ENCODE measurements around the gene SFXN3. TPM values are rescaled to one million over a fixed set of nuclear protein-coding genes. Genes with fewer than 3 reads are reported as not detected.

The SFXN3 gene
- total RNA-seq, 1 experiment from 2014 or later, result 2.8 TPM

DNA sequence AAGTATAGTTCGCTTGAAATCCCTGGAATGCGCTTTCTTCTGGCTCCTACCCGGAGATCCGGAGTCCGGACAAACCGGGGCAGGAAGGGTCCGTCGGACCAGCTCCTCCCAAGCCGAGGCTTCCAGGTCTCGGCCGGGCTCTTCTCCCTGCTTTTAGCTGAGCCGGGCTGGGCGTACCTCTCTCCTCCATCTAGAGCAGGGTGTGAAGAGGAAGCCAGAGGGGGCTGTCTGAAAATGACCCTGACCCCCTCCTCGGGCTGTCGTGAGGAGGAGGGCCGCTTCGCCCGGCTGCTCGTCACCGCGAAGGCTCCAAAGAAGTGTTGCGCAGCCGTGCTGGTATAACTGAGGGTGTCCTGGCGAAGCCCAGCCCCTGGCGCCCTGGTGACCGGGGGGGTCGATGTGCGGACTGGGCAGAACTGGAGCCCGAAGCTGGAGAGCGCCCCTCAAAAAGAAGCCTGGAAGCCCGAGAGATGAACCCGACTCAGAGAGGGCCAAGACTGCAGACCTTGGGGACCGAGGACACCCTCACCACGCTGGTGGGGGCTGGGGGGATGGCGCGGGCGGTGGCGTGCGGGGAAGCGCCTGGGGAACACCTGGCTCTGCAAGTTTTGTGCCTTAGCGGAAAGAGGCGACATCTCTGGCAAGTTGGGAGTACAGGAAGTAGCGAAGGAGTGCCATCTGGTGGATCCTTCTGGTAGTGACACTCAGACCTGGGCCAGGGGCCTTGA is 36.5 kb downstream of the SFXN3 start:
- no peak overlapping the region for H3K27ac Mint-ChIP-seq
- no peaks in the 10 kb centered on the region; the same call in 1 of the 2 replicates for H3K4me1 ChIP-seq (ENCODE audit: insufficient read depth, low read length)
- DNase-seq, result peak; percentile 88
- H3K4ac ChIP-seq (ENCODE audit: low read depth, low read length), result no peak overlapping the region
- no peak overlapping the region for H2BK15ac ChIP-seq (ENCODE audit: low read depth, low read length)
- no peak overlapping the region for H2AK5ac ChIP-seq (ENCODE audit: insufficient read length, low read length)
- no peak overlapping the region for H2BK20ac ChIP-seq (ENCODE audit: low read depth, low read length, poor library complexity, severe bottlenecking)
- H2BK120ac ChIP-seq (ENCODE audit: low read depth, low read length, poor library complexity, severe bottlenecking), result no peak overlapping the region
- no peak overlapping the region for H2BK12ac ChIP-seq (ENCODE audit: insufficient read length, low read depth, low read length)
- H3K23me2 ChIP-seq (ENCODE audit: insufficient read length, low read depth, low read length, poor library complexity, severe bottlenecking), result peaks cover 19% of the 10 kb centered on the region
- no peak overlapping the region for H2AFZ ChIP-seq (ENCODE audit: low read length)
- H3K18ac ChIP-seq (ENCODE audit: insufficient read length, low read depth, low read length), result no peak overlapping the region
- H3K9me3 ChIP-seq (ENCODE audit: control insufficient read depth, low read depth, low read length), result no peaks in the 10 kb centered on the region
- no peak overlapping the region for H3K9ac ChIP-seq (ENCODE audit: extremely low read depth, insufficient read length, low read length)
- no CpG with 5 or more reads among the region's 43 CpGs for WGBS (ENCODE audit: extremely low coverage, insufficient read length, low lambda C conversion rate)
- H3K9me3 Mint-ChIP-seq, result no peaks in the 10 kb centered on the region; a peak in 1 of 5 replicates
- H3K27me3 Mint-ChIP-seq (ENCODE audit: low read depth), result peaks cover 70% of the 10 kb centered on the region
- no peak overlapping the region for H4K8ac ChIP-seq (replicated peaks; ENCODE audit: insufficient read length, low read depth, low read length)
- no peaks in the 10 kb centered on the region; a peak in 1 of 7 replicates for H3K36me3 Mint-ChIP-seq (ENCODE audit: insufficient read depth in 1 of 3, low read depth in 3 of 3)
- H3K23ac ChIP-seq (ENCODE audit: insufficient read length, low read depth, low read length), result no peak overlapping the region
- no peak overlapping the region for H3K56ac ChIP-seq (ENCODE audit: insufficient read length, low read depth, low read length)
- H4K5ac ChIP-seq (ENCODE audit: insufficient read length, low read depth, low read length), result no peak overlapping the region
- H3K4me1 Mint-ChIP-seq, result peaks cover 16 to 31% of the 10 kb centered on the region in 2 experiments
- H3K79me2 ChIP-seq (ENCODE audit: insufficient read depth, low read length), result no peaks in the 10 kb centered on the region
- H3K27me3 ChIP-seq (ENCODE audit: insufficient read depth, low read length), result peaks cover 40% of the 10 kb centered on the region
- H3T11ph ChIP-seq (ENCODE audit: low read length), result no peak overlapping the region
- no peaks in the 10 kb centered on the region for H4K20me1 ChIP-seq (ENCODE audit: control insufficient read depth, insufficient read depth, insufficient read length)
- no peak overlapping the region for H3K27ac ChIP-seq (ENCODE audit: insufficient read length, low read depth, low read length)
- H3K79me1 ChIP-seq (ENCODE audit: insufficient read depth, low read depth, low read length, poor library complexity, severe bottlenecking), result no peaks in the 10 kb centered on the region
- H2BK5ac ChIP-seq (ENCODE audit: insufficient read length, low read length), result no peak overlapping the region
- H3K4me2 ChIP-seq (ENCODE audit: insufficient read depth, insufficient read length, low read length), result peak overlapping the region; percentile 69
- H3K4me3 Mint-ChIP-seq, result peak overlapping the region; percentile 71 to 87
- TF ChIP-seq, protein P1, sequence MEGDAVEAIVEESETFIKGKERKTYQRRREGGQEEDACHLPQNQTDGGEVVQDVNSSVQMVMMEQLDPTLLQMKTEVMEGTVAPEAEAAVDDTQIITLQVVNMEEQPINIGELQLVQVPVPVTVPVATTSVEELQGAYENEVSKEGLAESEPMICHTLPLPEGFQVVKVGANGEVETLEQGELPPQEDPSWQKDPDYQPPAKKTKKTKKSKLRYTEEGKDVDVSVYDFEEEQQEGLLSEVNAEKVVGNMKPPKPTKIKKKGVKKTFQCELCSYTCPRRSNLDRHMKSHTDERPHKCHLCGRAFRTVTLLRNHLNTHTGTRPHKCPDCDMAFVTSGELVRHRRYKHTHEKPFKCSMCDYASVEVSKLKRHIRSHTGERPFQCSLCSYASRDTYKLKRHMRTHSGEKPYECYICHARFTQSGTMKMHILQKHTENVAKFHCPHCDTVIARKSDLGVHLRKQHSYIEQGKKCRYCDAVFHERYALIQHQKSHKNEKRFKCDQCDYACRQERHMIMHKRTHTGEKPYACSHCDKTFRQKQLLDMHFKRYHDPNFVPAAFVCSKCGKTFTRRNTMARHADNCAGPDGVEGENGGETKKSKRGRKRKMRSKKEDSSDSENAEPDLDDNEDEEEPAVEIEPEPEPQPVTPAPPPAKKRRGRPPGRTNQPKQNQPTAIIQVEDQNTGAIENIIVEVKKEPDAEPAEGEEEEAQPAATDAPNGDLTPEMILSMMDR (conservative IDR thresholded peaks at IDR 0.05), result peak; percentile 90
- H4K91ac ChIP-seq (ENCODE audit: insufficient read length, low read depth, low read length), result no peak overlapping the region
- H3K14ac ChIP-seq (ENCODE audit: insufficient read depth, low read length), result no peak overlapping the region

Data from H9 (cell line).